ENCODE measurements around the gene LEP. TPM values are rescaled to one million over a fixed set of nuclear protein-coding genes. Genes with fewer than 3 reads are reported as not detected.

The LEP gene
- polyA plus RNA-seq, 1 of the 3 experiments (the other 2 are of a cell fraction), result not detected

GRCh38 chr7:128267595-128267924 lies 26.5 kb downstream of the LEP start:
- POLR2A ChIA-PET, result interaction anchor here (1.0 to 1.8 kb wide), 10 partner anchors 9 to 133 kb away, joined by 3 to 10 read pairs (median 4); no protein-coding TSS in a partner anchor
- Histone ChIP-seq H3K27ac (ENCODE audit: low read depth in 2 of 2, low read length in 1 of 2) (peak overlapping the region; percentile 54 to 99; a peak in 3 of 4 replicates), H3K4me2 (peak overlapping the region; percentile 68), H3F3A (replicated peaks; ENCODE audit: insufficient read depth) (no peaks in the 10 kb centered on the region), H2AFZ (ENCODE audit: low read depth) (peak overlapping the region; percentile 83), H3K9me2 (no peaks in the 10 kb centered on the region), H3K36me3 (replicated peaks in 1 of 2; ENCODE audit: control insufficient read depth in 1 of 2, insufficient read depth in 2 of 2, low read length in 1 of 2) (no peaks in the 10 kb centered on the region), H3K9me3 (no peaks in the 10 kb centered on the region), H3K27me3 (ENCODE audit: insufficient read depth) (no peaks in the 10 kb centered on the region), H3K4me3 (ENCODE audit: low read depth in 2 of 2, low read length in 1 of 2) (peak overlapping the region; percentile 30 to 33; a peak in 2 of 4 replicates), H3K9ac (peak overlapping the region; percentile 48; the same call in 1 of the 2 replicates), H3K4me1 (ENCODE audit: control insufficient read depth in 1 of 2, insufficient read depth in 2 of 2, low read depth in 1 of 2, low read length in 1 of 2) (peaks cover 18 to 41% of the 10 kb centered on the region in 2 experiments; a peak in 3 of 4 replicates), H3K79me2 (ENCODE audit: insufficient read depth) (no peaks in the 10 kb centered on the region), H4K20me1 (ENCODE audit: insufficient read depth) (no peaks in the 10 kb centered on the region)
- TF ChIP-seq NRF1 (IDR thresholded peaks at IDR 0.05; ENCODE audit: low read depth, low read length) (no peak), YY1 (IDR thresholded peaks at IDR 0.05; ENCODE audit: low read depth) (no peak), NFIC (IDR thresholded peaks at IDR 0.05; ENCODE audit: borderline replicate concordance) (no peak), MXI1 (IDR thresholded peaks at IDR 0.05; ENCODE audit: low read depth, low read length) (0 out of 2 replicates have a peak, but pooled peaks have one; percentile 50), SMC3 (IDR thresholded peaks at IDR 0.05; ENCODE audit: low read depth, low read length) (peak; percentile 23; the same call in 1 of the 2 replicates), SIN3A (IDR thresholded peaks at IDR 0.05; ENCODE audit: borderline replicate concordance, low read depth, low read length) (no peak), FOXJ3 (CRISPR knock-in tag; IDR thresholded peaks at IDR 0.05) (no peak), GATA2 (CRISPR knock-in tag; IDR thresholded peaks at IDR 0.05) (no peak), RCOR1 (IDR thresholded peaks at IDR 0.05; ENCODE audit: low read length) (no peak; the same call in 1 of the 2 replicates), FOSL2 (IDR thresholded peaks at IDR 0.05; ENCODE audit: borderline replicate concordance, low read depth) (no peak), IRF3 (IDR thresholded peaks at IDR 0.05; ENCODE audit: low read depth, low read length) (no peak), CHD2 (IDR thresholded peaks at IDR 0.05; ENCODE audit: low read length, partially characterized antibody) (no peak), POLR2AphosphoS5 (IDR thresholded peaks at IDR 0.05; ENCODE audit: low read depth, low read length) (peak; percentile 10; the same call in 1 of the 2 replicates), RFX5 (IDR thresholded peaks at IDR 0.05; ENCODE audit: low read length) (no peak), TCF12 (IDR thresholded peaks at IDR 0.05) (peak; percentile 3; the same call in 1 of the 2 replicates)
- TF ChIP-seq, protein P1, sequence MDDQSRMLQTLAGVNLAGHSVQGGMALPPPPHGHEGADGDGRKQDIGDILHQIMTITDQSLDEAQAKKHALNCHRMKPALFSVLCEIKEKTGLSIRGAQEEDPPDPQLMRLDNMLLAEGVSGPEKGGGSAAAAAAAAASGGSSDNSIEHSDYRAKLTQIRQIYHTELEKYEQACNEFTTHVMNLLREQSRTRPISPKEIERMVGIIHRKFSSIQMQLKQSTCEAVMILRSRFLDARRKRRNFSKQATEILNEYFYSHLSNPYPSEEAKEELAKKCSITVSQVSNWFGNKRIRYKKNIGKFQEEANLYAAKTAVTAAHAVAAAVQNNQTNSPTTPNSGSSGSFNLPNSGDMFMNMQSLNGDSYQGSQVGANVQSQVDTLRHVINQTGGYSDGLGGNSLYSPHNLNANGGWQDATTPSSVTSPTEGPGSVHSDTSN (IDR thresholded peaks at IDR 0.05), result no peak
- TF ChIP-seq, protein P2, sequence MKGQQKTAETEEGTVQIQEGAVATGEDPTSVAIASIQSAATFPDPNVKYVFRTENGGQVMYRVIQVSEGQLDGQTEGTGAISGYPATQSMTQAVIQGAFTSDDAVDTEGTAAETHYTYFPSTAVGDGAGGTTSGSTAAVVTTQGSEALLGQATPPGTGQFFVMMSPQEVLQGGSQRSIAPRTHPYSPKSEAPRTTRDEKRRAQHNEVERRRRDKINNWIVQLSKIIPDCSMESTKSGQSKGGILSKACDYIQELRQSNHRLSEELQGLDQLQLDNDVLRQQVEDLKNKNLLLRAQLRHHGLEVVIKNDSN (IDR thresholded peaks at IDR 0.05; ENCODE audit: borderline replicate concordance, low read depth), result no peak
- DNase-seq, result no peak
- 54% methylated on average over 4 of the region's 4 CpGs for WGBS (ENCODE audit: low lambda C conversion rate)
- CTCF ChIA-PET, result interaction anchor here (0.8 to 2.5 kb wide), 23 partner anchors 8 to 588 kb away, joined by 3 to 13 read pairs (median 4); no protein-coding TSS in a partner anchor

All from SK-N-SH (cell line).